ENCODE results near the gene SPIRE1. TPM values are rescaled to one million over a fixed set of nuclear protein-coding genes. Genes with fewer than 3 reads are reported as not detected.
"Not testable (repeated sequence)": the region's sequence is repeated elsewhere in the genome, so short reads cannot be mapped to it uniquely, and the experiment has no call there.

SPIRE1 gene
- total RNA-seq, 1 experiment from 2014 or later, result 31.6 TPM

- H3K4me1 ChIP-seq (replicated peaks); H3K9me3 ChIP-seq (replicated peaks); DNase-seq (ENCODE audit: low read depth in 1 of 2, low spot score in 2 of 2); H3K27me3 ChIP-seq (replicated peaks); H3K36me3 ChIP-seq; H3K4me3 ChIP-seq; H3K27ac ChIP-seq: not testable (repeated sequence)
Measured at GRCh38 chr18:12551466-12551865, 106.4 kb downstream of the SPIRE1 start.

GRCh38 chr18:12543697-12544096 is 114.2 kb downstream of the SPIRE1 start:
- Histone ChIP-seq H3K9me3 (replicated peaks) (peaks cover 5% of the 10 kb centered on the region; the same call in 1 of the 2 replicates), H3K27me3 (replicated peaks) (no peaks in the 10 kb centered on the region), H3K36me3 (no peaks in the 10 kb centered on the region), H3K27ac (no peak overlapping the region), H3K4me1 (replicated peaks) (no peaks in the 10 kb centered on the region), H3K4me3 (no peak overlapping the region)
- DNase-seq (ENCODE audit: low read depth in 1 of 2, low spot score in 2 of 2), result no peak

DNA sequence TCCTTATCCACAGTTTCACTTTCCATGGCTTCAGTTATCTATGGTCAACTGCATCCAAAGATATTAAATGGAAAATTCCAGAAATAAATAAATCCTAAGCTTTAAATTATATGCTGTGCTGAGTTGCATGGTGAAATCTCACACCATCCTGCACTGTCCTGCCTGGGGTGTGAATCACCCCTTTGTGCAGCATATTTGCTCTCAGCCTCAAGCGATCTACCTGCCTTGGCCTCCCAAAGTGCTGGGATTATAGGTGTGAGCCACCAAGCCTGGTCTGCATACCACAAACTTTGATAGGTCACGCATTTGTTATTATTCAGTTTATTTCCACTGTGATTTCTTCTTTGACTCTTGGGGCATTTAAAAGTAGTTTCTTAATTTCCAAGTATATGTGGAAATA is 117.2 kb downstream of the SPIRE1 start:
- H3K27me3 ChIP-seq (replicated peaks), result no peaks in the 10 kb centered on the region
- H3K4me3 ChIP-seq, result no peak overlapping the region
- no peaks in the 10 kb centered on the region for H3K36me3 ChIP-seq
- H3K4me1 ChIP-seq (replicated peaks), result no peaks in the 10 kb centered on the region
- H3K27ac ChIP-seq, result no peak overlapping the region
- H3K9me3 ChIP-seq (replicated peaks), result peaks cover 5% of the 10 kb centered on the region; the same call in 1 of the 2 replicates
- no peak for DNase-seq (ENCODE audit: low read depth in 1 of 2, low spot score in 2 of 2)

- H3K4me3 ChIP-seq; H3K36me3 ChIP-seq; H3K27me3 ChIP-seq (replicated peaks); H3K9me3 ChIP-seq (replicated peaks); H3K4me1 ChIP-seq (replicated peaks); DNase-seq (ENCODE audit: low read depth in 1 of 2, low spot score in 2 of 2); H3K27ac ChIP-seq: not testable (repeated sequence)
Measured at GRCh38 chr18:12539158-12539557, 118.7 kb downstream of the SPIRE1 start.

GRCh38 chr18:12534820-12535219 is 123.1 kb downstream of the SPIRE1 start:
- DNase-seq (ENCODE audit: low read depth in 1 of 2, low spot score in 2 of 2), result no peak
- Histone ChIP-seq H3K4me3 (no peak overlapping the region), H3K27me3 (replicated peaks) (no peaks in the 10 kb centered on the region), H3K27ac (no peak overlapping the region), H3K36me3 (no peaks in the 10 kb centered on the region), H3K4me1 (replicated peaks) (no peaks in the 10 kb centered on the region), H3K9me3 (replicated peaks) (no peaks in the 10 kb centered on the region)

DNA sequence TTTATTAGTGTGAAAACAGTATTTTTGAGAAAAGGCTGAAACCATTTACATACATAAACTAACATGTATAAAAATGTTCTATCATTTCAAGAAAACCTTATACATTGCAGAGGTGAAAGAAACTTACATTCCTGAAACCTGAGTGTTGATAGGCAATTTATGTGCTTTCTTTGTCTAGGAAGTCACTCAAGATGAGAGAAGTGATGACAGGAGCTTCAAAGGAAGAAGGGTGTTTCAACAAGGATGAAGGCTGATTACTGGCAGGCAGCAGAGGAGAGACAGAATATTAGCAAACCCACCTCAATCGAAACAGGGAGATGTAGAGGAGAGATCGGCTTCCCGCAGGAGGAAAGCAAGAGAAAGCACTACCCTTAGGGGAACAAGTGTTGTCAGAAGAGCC is 125.2 kb downstream of the SPIRE1 start:
- Histone ChIP-seq H3K36me3 (no peaks in the 10 kb centered on the region), H3K9me3 (replicated peaks) (no peaks in the 10 kb centered on the region), H3K27ac (no peak overlapping the region), H3K4me1 (replicated peaks) (no peaks in the 10 kb centered on the region), H3K27me3 (replicated peaks) (no peaks in the 10 kb centered on the region), H3K4me3 (no peak overlapping the region)
- no peak for DNase-seq (ENCODE audit: low read depth in 1 of 2, low spot score in 2 of 2)

GRCh38 chr18:12531749-12532148 is 126.2 kb downstream of the SPIRE1 start:
- Histone ChIP-seq H3K27me3 (replicated peaks) (no peaks in the 10 kb centered on the region), H3K4me3 (no peak overlapping the region), H3K9me3 (replicated peaks) (no peaks in the 10 kb centered on the region), H3K27ac (no peak overlapping the region), H3K4me1 (replicated peaks) (no peaks in the 10 kb centered on the region), H3K36me3 (no peaks in the 10 kb centered on the region)
- DNase-seq (ENCODE audit: low read depth in 1 of 2, low spot score in 2 of 2), result no peak

GRCh38 chr18:12520442-12520992 is 137.4 kb downstream of the SPIRE1 start:
- Histone ChIP-seq H3K36me3 (no peaks in the 10 kb centered on the region), H3K27me3 (replicated peaks) (no peaks in the 10 kb centered on the region), H3K4me3 (no peak overlapping the region), H3K9me3 (replicated peaks) (no peaks in the 10 kb centered on the region), H3K4me1 (replicated peaks) (no peaks in the 10 kb centered on the region), H3K27ac (no peak overlapping the region)
- DNase-seq (ENCODE audit: low read depth in 1 of 2, low spot score in 2 of 2), result no peak

- DNase-seq (ENCODE audit: low read depth in 1 of 2, low spot score in 2 of 2), result no peak
Measured at GRCh38 chr18:12518832-12519531, 138.9 kb downstream of the SPIRE1 start.

GRCh38 chr18:12518326-12518725 is 139.6 kb downstream of the SPIRE1 start:
- Histone ChIP-seq H3K36me3 (no peaks in the 10 kb centered on the region), H3K4me3 (no peak overlapping the region), H3K4me1 (replicated peaks) (no peaks in the 10 kb centered on the region), H3K9me3 (replicated peaks) (no peaks in the 10 kb centered on the region), H3K27ac (no peak overlapping the region), H3K27me3 (replicated peaks) (no peaks in the 10 kb centered on the region)
- no peak for DNase-seq (ENCODE audit: low read depth in 1 of 2, low spot score in 2 of 2)

More at GRCh38 chr18:12518832-12519531, 138.9 kb downstream of the SPIRE1 start:
- H3K36me3 ChIP-seq, result no peaks in the 10 kb centered on the region
- H3K27ac ChIP-seq, result no peak overlapping the region
- no peak overlapping the region for H3K4me3 ChIP-seq
- no peaks in the 10 kb centered on the region for H3K9me3 ChIP-seq (replicated peaks)
- H3K27me3 ChIP-seq (replicated peaks), result no peaks in the 10 kb centered on the region
- H3K4me1 ChIP-seq (replicated peaks), result no peaks in the 10 kb centered on the region

- H3K27me3 ChIP-seq (replicated peaks), result no peaks in the 10 kb centered on the region
- no peaks in the 10 kb centered on the region for H3K4me1 ChIP-seq (replicated peaks)
- DNase-seq (ENCODE audit: low read depth in 1 of 2, low spot score in 2 of 2), result no peak
- no peak overlapping the region for H3K27ac ChIP-seq
- H3K36me3 ChIP-seq, result no peaks in the 10 kb centered on the region
- no peak overlapping the region for H3K4me3 ChIP-seq
- H3K9me3 ChIP-seq (replicated peaks), result no peaks in the 10 kb centered on the region
Measured at GRCh38 chr18:12517142-12517825, 140.6 kb downstream of the SPIRE1 start.

DNA sequence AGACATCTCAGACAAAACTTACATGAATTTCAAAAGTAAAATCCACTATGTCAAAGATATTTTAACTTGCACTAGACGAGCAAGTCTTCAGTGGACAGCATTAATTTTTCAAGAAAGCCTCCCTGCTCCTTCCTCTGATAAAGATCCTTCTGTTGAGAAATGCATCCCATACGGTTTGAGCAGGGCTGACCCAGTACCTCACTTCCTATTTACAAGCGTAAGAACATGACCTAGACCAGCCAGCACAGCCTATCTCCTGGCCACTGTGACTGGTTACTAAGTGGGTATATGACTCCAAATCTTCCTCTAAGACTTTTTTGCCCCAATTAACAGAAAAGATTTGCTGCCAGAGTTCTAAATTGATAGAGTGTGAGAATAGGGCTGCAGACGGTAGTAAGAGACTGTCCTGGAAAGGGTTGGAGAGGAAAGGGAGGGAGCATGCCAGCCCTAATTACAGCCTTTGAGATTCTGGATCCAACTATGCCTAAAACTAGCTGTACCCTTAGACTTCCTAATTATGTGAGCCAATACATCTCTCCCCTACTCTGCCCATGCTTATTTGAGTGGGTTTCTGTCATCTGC is 141.8 kb downstream of the SPIRE1 start:
- no peaks in the 10 kb centered on the region for H3K27me3 ChIP-seq (replicated peaks)
- no peak for DNase-seq (ENCODE audit: low read depth in 1 of 2, low spot score in 2 of 2)
- H3K27ac ChIP-seq, result no peak overlapping the region
- H3K9me3 ChIP-seq (replicated peaks), result no peaks in the 10 kb centered on the region
- no peak overlapping the region for H3K4me3 ChIP-seq
- no peaks in the 10 kb centered on the region for H3K4me1 ChIP-seq (replicated peaks)
- peaks cover 3% of the 10 kb centered on the region; the same call in 1 of the 2 replicates for H3K36me3 ChIP-seq

- Histone ChIP-seq H3K27me3 (replicated peaks) (no peaks in the 10 kb centered on the region), H3K9me3 (replicated peaks) (no peaks in the 10 kb centered on the region), H3K4me1 (replicated peaks) (no peaks in the 10 kb centered on the region), H3K36me3 (peaks cover 3% of the 10 kb centered on the region; the same call in 1 of the 2 replicates), H3K4me3 (no peak overlapping the region), H3K27ac (no peak overlapping the region)
- no peak for DNase-seq (ENCODE audit: low read depth in 1 of 2, low spot score in 2 of 2)
Measured at GRCh38 chr18:12515550-12515949, 142.4 kb downstream of the SPIRE1 start.

DNA sequence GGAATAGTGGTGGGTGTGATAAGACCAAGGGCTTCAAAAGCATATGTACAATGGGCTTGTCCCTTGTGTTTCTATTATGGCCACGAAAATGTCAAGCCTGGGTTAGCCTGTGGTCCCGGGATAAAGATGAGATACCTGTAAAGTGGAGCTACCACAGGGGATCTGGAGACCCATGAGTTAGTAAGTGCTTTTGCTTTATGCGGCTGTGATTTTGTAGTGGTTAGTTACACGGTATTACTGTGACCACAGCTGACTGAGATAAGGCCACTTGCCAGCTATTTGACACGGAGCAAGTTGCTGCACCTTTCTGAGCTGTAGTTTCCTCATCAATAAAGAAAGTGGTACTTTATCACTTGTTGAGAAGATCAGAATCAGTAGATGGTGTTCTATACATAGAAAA is 150.9 kb downstream of the SPIRE1 start:
- no peak for DNase-seq (ENCODE audit: low read depth in 1 of 2, low spot score in 2 of 2)
- no peaks in the 10 kb centered on the region for H3K27me3 ChIP-seq (replicated peaks)
- H3K27ac ChIP-seq, result no peak overlapping the region
- H3K4me3 ChIP-seq, result no peak overlapping the region
- no peaks in the 10 kb centered on the region for H3K4me1 ChIP-seq (replicated peaks)
- H3K36me3 ChIP-seq, result peaks cover 5% of the 10 kb centered on the region
- H3K9me3 ChIP-seq (replicated peaks), result no peaks in the 10 kb centered on the region
